Glomerular endothelial cell (primary cell): ENCODE measurements around the gene LAPTM5. TPM values are rescaled to one million over a fixed set of nuclear protein-coding genes. Genes with fewer than 3 reads are reported as not detected.

Source experiments
- DNase-seq: peaks from one replicate; pipeline ENCODE4 v3.0.0-alpha.2; 2011; ENCODE audit warnings: low read depth, low spot score; ENCODE audit errors: extremely low read depth
- total RNA-seq: library from RNA; depleted of rRNA; stranded (reverse); fragments of >200 nt; gene quantifications from 2 replicates; pipeline ENCODE4 v1.2.3, GENCODE V29; 2015

Gene LAPTM5
- total RNA-seq, 1 donor from 2014 or later, result 132 TPM

GRCh38 chr1:30685796-30686165, 71.8 kb downstream of the LAPTM5 start:
- no peak for DNase-seq

GRCh38 chr1:30684881-30685795, 72.4 kb downstream of the LAPTM5 start:
- DNase-seq, result no peak

GRCh38 chr1:30684259-30684658, 73.3 kb downstream of the LAPTM5 start:
- no peak for DNase-seq

GRCh38 chr1:30683699-30684098, 73.9 kb downstream of the LAPTM5 start:
- DNase-seq, result no peak

Other genes with a start within 250 kb of the LAPTM5 start
- gene MATN1, start 34.2 kb downstream of the LAPTM5 start, total RNA-seq, result not detected in 2 replicates
- 64.3 and 79.5 TPM in 2 replicates for gene SDC3, start 151.0 kb upstream of the LAPTM5 start, total RNA-seq